NCI-H2227 (cell line): ENCODE data around the gene KRTAP4-8.
"Not testable (repeated sequence)": the region's sequence is repeated elsewhere in the genome, so short reads cannot be mapped to it uniquely, and the experiment has no call there.

Experiments
- DNase-seq: peaks from one replicate; lab custom pipeline; 2025; ENCODE audit not compliant: unreplicated experiment; lab: John Stamatoyannopoulos, UW

Gene KRTAP4-8

GRCh38 chr17:41098042-41098441, at the start of gene KRTAP4-8:
KRTAP4-8 (minus strand) TSS chr17:41098142; CDS start chr17:41098084, 58 bp downstream.
- no peak for DNase-seq

- DNase-seq: no peak
Measured at GRCh38 chr17:41145261-41145660, 47.3 kb upstream of the KRTAP4-8 start.

- no peak for DNase-seq
Measured at GRCh38 chr17:41144846-41145245, 46.9 kb upstream of the KRTAP4-8 start.

GRCh38 chr17:41141361-41141760, 43.4 kb upstream of the KRTAP4-8 start:
- no peak for DNase-seq

- DNase-seq: no peak
Measured at GRCh38 chr17:41140360-41141131, 42.6 kb upstream of the KRTAP4-8 start, which contains the start of gene KRTAP4-6. KRTAP4-6 (minus strand) TSS chr17:41140544; CDS start chr17:41140487, 57 bp downstream.

- not testable (repeated sequence) for DNase-seq
Measured at GRCh38 chr17:41139865-41140264, 41.9 kb upstream of the KRTAP4-8 start.

- no peak for DNase-seq
Measured at GRCh38 chr17:41133880-41134735, 36.2 kb upstream of the KRTAP4-8 start.

GRCh38 chr17:41131979-41132378, 34.0 kb upstream of the KRTAP4-8 start:
- DNase-seq: no peak

GRCh38 chr17:41127371-41127770, 29.4 kb upstream of the KRTAP4-8 start:
- DNase-seq: no peak

GRCh38 chr17:41126412-41126811, 28.5 kb upstream of the KRTAP4-8 start:
- no peak for DNase-seq

GRCh38 chr17:41125064-41125463, 27.1 kb upstream of the KRTAP4-8 start:
- no peak for DNase-seq

GRCh38 chr17:41123991-41124371, 26.0 kb upstream of the KRTAP4-8 start, which contains the start of gene KRTAP4-12:
KRTAP4-12 (minus strand) TSS chr17:41124182; CDS start chr17:41124122, 60 bp downstream.
- DNase-seq: not testable (repeated sequence)

GRCh38 chr17:41123292-41123990, 25.5 kb upstream of the KRTAP4-8 start:
- not testable (repeated sequence) for DNase-seq

GRCh38 chr17:41121742-41122141, 23.8 kb upstream of the KRTAP4-8 start:
- DNase-seq: no peak

GRCh38 chr17:41119696-41120690, 22.1 kb upstream of the KRTAP4-8 start:
- not testable (repeated sequence) for DNase-seq

GRCh38 chr17:41118721-41119120, 20.8 kb upstream of the KRTAP4-8 start:
- no peak for DNase-seq

- DNase-seq: not testable (repeated sequence)
Measured at GRCh38 chr17:41117846-41118386, 20.0 kb upstream of the KRTAP4-8 start, which contains the start of gene KRTAP4-11. KRTAP4-11 (minus strand) TSS chr17:41118373; CDS start chr17:41118315, 58 bp downstream.

- DNase-seq: no peak
Measured at GRCh38 chr17:41116297-41116696, 18.4 kb upstream of the KRTAP4-8 start.

GRCh38 chr17:41111151-41111885, 13.4 kb upstream of the KRTAP4-8 start:
- DNase-seq: no peak
